Anterior cingulate cortex (tissue), 58 donors: ENCODE data around the gene RNASE9.
A peak's percentile ranks its signal among the peaks of the same experiment; 100 is the strongest.
"Not testable (repeated sequence)": the region's sequence is repeated elsewhere in the genome, so short reads cannot be mapped to it uniquely, and the experiment has no call there.

Experiments used
- DNase-seq, 58 donors: peaks; one replicate each; lab custom pipeline; 2025; lab: John Stamatoyannopoulos, UW

Gene RNASE9

DNA sequence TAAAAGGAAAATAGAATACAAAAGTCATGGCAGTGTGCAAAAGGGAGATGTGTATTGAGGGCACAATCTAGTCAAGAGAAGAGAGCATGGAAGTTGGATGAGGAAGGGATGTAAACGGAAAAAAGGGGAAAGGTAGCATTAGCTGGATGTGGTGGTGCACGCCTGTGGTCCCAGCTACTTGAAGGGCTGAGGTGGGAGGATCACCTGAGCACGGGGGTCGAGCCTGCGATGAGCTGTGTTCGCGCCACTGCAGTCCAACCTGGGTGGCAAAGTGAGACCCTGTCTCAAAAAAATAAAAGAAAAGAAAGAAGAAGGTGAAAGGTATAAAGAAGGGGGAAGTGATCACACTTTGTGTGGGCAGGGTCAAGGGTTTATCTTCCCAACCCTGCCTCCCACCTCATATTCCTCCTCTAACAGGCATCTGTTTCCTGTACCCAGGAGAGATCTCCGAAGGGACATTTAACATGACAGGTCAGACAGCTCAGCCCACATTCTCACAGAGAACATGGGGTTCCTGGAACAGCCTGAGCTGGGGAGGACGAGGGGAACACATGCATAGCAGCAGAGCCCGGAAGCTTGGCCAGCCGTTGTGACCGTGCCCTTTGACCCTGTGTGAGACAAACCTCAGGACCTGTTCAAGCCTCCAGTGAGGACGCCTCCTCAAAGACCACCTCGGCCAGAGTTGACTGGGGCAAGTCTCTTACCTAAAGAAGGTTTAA lies 18.1 kb upstream of the RNASE9 start:
- DNase-seq: no peak

- no peak for DNase-seq
Measured at GRCh38 chr14:20578325-20578724, 17.5 kb upstream of the RNASE9 start.

GRCh38 chr14:20572382-20572990 lies 11.6 kb upstream of the RNASE9 start:
- DNase-seq: not testable (repeated sequence)

GRCh38 chr14:20570720-20571119 lies 9.9 kb upstream of the RNASE9 start:
- DNase-seq: not testable (repeated sequence)

DNA sequence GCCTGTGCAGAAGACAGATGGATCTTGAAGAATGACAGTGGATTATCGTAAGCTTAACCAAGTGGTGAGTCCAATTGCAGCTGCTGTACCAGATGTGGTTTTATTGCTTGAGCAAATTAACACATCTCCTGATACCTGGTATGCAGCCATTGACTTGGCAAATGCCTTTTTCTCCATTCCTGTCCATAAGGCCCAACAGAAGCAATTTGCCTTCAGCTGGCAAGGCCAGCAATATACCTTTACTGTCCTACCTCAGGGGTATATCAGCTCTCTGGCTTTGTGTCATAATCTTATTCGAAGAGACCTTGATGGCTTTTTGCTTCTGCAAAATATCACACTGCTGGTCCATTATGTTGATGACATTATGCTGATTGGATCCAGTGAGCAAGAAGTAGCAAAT lies 9.0 kb upstream of the RNASE9 start:
- DNase-seq: not testable (repeated sequence)

- DNase-seq: no peak
Measured at GRCh38 chr14:20569066-20569465, 8.2 kb upstream of the RNASE9 start.

GRCh38 chr14:20568393-20568792 lies 7.5 kb upstream of the RNASE9 start:
- no peak for DNase-seq

DNA sequence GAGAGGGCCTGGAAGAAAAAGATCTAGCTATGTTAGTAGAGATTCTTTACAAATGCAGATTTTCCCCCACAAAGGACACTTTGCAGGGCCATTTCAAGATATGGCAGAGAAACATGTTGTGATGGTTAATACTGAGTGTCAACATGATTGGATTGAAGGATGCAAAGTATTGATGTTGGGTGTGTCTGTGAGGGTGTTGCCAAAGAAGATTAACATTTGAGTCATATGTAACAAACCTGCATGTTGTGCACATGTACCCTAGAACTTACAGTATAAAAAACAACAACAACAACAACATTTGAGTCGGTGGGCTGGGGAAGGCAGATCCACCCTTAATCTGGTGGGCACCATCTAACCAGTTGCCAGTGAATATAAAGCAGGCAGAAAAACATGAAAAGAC lies 6.4 kb upstream of the RNASE9 start:
- DNase-seq: not testable (repeated sequence)

DNA sequence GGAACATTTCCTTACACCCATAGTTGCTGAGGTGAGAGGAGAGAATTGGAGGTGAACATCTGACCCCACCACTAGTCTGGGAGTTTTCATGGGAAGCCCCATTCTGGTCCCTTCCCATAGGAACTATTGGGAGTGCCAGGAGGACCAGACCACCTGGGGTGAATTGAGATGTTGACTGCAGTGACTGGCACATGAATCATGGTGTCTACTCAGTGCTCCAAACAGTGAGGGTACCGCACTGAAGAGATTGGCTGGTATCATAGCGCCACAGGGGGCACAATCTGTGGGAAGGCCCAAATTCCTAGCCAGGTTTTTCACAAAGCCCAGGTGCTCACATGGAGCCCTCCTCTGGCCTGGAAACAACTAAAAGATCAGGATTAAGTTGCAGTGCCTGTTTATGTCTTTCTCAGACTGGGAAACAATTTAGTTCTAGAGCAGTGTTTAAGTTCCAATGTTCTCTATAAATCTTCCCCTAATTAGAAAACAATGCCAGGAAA lies 3.7 kb upstream of the RNASE9 start:
- DNase-seq: no peak

- DNase-seq: no peak
Measured at GRCh38 chr14:20563971-20564370, 3.1 kb upstream of the RNASE9 start.

DNA sequence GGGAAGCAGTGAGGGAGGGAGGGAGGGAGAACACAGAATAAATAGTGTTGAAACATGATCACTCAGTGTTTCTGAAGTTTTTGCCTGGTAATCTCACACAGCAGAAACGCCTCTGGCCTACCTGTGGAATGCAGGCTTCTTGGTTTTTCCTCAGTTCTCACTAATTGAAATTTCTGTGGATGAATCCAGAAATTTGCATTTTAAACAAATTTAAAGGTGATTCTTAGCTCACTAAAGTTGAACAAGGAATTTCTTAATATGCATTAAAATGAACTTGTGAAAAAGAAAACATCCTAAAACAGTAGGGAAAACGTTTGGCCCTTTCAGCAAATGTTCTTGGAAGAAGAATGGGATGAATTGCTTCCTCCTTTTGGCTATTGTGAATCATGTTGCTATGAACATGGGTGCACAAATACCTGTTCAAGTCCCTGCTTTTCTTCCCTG lies 1.4 kb downstream of the RNASE9 start:
- DNase-seq: no peak

DNA sequence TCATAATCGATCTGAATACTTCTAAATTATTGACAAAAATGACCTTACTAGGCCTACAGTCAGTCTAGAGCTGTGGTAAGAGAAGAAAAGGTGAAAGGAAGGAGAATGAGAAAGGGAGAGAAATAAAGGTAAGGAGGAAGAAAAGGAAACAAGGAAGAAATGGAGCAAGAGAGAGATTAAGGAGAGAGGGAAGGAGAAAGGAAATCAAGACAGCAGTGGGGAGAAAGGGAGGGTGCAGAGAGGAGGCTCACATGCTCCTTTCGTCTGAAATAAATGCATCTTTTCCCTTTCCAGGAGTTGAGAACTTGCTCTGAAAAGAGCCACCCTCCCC lies 3.7 kb downstream of the RNASE9 start:
- no peak for DNase-seq

- no peak for DNase-seq
Measured at GRCh38 chr14:20556500-20557211, 4.2 kb downstream of the RNASE9 start.

DNA sequence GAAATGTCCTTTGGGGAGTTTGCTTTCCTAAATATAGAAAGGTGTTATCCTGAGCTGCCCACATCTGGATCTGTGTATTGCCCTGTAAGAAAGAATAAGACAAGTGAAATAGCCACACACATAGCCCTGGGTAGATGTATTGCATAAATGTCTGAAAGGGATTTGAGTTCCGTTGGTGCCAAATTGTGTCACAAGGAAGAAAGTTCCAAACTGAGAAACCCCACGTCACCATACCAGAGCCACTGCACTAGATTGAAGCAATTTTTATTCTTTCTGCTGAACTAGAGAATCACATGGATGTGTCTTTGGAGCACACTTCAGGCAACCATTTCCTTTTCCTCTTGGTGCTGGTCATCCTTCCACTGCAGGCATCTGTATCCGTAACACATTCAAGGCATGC lies 5.0 kb downstream of the RNASE9 start:
- no peak for DNase-seq

- no peak for DNase-seq
Measured at GRCh38 chr14:20553024-20553423, 7.8 kb downstream of the RNASE9 start.

GRCh38 chr14:20551606-20552005 lies 9.2 kb downstream of the RNASE9 start:
- DNase-seq: peak in 1 of 58 donors; percentile 0

- DNase-seq: no peak
Measured at GRCh38 chr14:20550926-20551325, 9.9 kb downstream of the RNASE9 start.

DNA sequence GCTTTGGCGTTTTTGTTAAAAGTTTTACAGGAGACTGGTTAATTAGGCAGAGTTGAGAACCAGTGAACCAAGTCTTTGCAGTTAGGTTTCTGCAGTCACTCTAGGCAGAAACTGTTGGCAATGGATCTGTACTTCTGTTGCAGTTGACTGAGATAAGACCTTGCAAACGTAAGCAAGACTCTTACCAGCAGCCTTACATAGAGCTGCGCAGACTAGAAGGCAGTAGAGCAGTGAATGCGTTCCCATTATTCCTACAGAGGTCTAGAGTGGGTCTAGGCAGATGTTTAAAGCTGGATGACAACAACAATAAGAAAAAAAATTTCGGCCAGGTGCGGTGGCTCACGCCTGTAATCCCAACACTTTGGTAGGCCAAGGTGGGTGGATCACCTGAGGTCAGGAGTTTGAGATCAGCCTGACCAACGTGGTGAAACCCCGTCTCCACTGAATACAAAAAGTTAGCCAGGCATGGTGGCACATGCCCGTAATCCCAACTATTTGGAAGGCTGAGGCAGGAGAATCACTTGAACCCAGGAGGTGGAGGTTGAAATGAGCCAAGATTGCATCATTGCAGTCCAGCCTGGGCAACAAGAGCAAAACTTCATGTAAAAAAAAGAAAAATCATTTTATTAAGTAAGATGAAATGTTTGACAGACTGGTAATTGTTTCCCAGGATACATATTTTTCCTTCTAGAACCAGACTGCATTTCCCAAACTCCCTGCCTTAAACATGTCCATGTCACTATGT lies 12.3 kb downstream of the RNASE9 start:
- DNase-seq: no peak

- DNase-seq: no peak
Measured at GRCh38 chr14:20546877-20547276, 14.0 kb downstream of the RNASE9 start.

DNA sequence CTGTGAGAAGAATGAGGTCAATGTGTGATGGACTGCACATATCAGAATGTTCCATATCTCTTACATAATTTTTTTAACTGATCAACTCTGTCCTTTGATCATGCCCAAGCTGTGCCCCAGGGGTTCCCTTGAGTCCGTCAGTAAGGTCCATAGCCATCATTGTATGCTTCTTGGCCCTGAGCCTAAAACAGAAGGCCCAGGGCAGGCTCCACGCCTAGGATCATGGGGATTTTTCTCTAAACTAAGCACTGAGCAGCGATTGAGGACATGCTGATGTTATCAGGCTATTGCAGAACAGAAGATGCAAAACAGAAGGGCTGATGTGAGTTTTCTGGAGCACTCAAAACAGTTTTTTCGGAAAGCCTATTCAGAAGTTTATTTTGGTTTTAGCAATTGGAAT lies 20.9 kb downstream of the RNASE9 start:
- no peak for DNase-seq
